ENCODE data around the gene TEX36.
"Not testable (repeated sequence)": the region's sequence is repeated elsewhere in the genome, so short reads cannot be mapped to it uniquely, and the experiment has no call there.

TEX36 gene

DNA sequence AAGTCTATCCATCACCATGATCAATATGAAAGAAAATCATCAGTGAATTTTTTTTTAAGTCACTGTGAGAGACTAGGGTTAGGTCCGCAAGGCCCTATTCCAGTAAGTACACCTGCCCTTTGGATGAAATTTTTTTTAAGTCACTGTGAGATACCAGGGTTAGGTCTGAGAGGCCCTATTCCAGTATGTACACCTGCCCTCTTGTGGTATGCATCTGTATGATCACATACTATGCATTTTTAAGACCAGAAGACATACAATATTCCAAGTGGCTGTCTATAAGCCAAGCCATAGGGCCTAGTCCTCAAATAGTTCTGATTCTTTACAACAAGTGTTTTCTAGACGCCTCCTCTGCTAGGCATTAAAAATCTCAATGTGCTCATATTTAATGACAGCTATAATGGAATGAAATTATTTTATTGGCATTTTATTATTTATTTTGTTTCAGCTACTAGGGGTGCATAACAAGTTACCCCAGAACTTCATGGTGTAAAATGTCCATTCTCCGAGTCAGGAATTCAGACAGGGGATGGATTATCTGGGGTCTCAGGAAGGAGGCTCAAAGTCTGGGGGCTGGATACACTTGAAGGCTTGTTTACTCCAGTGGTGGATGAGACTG lies 53.1 kb downstream of the TEX36 start:
- DNase-seq: peak; percentile 48

DNA sequence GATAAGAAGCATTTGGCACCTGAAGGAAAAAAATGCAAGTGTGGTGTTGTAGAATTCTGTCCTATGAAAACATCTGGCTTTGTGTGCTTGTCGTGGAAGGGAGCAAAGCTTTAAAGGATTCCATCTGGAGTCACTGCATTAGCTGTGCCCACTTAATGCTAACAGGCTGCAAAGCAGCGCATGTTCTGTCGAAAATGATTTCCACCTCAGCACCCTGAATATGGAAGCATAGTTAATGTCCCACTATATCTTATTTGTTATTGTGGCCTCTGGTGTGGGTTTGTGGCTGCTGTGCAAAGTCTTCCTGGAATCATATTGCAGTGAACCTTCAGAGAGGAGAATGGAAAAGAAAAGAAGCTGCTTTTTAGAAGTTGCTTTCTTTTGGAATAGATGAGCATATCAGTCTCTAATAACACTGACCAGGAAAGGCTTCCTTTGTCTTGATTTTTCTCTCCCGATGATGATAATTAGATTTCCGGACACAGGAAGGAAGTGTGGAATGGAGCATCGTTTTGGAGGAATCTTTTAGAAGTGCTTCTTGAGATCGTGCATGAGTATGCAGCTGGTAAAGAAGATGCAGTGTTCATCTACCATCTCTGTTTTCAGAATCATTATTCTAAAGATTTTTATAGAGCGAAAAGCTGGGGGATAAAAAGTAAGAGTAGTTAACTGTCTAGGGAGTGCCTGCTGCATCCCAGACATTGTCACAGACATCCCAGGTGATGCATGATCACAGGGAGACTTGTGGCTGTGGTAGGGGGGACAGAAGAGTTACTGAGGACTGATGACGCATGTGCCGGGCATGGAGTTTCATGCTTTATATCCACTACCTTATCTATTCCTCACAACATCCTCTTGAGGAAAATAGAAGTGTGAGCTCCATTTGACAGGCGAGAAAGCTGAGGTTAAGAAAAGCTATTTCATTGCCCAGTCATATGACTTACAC lies 54.6 kb downstream of the TEX36 start:
- no peak for DNase-seq

GRCh38 chr10:125627646-125628045 lies 55.3 kb downstream of the TEX36 start:
- no peak for DNase-seq

DNA sequence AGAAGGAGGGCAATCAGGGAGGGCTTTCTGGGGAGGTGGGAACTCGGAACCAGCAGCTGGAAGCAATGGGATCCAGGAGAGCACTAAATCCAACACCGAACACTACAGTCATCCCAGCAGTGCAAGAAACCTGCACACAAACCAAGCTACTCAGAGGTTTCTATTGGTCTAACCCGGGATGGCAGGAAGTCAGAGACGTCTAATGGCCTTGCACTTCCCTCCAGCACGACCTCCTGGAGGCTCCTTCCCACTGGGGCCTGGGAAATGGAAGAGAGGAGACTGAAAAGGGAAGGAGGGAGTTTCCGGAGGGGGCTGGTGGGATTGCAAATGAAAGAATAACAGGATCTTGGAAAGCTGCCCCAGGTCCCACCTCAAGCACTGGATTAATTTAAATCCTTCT lies 56.3 kb downstream of the TEX36 start:
- DNase-seq: no peak

- DNase-seq: no peak
Observed at GRCh38 chr10:125625586-125625985, 57.4 kb downstream of the TEX36 start.

- no peak for DNase-seq
Observed at GRCh38 chr10:125624800-125625199, 58.2 kb downstream of the TEX36 start.

- DNase-seq: no peak
Observed at GRCh38 chr10:125621052-125621451, 61.9 kb downstream of the TEX36 start.

DNA sequence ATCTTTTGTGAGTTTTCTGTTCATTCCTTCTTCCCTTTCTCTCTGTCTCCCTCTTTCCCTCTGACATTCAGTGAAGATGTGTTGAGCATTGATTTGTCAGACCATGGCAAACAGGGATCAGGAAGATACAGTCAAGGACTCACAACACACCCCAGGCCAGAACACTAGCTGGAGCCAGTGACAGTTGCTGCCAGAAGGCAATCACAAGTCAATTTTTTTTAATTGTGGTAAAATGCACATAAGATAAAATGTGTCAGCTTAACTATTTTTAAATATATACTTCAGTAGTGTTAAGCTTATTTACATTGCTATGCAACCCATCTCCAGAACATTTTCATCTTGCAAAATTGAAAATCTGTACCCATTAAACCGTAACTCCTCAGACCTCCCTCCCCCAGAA lies 62.6 kb downstream of the TEX36 start:
- DNase-seq: no peak

DNA sequence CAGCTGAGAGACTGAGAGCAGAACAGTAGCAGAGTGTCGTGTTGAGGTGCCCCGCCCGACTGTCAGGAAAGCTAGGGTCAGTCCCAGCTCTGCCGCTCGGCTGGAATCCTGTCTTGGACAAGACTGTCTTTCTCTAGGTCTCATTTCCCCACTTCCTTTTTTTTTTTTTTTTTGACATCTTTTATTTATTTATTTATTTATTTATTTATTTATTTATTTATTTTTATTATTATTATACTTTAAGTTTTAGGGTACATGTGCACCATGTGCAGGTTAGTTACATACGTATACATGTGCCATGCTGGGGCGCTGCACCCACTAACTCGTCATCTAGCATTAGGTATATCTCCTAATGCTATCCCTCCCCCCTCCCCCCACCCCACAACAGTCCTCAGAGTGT lies 69.9 kb downstream of the TEX36 start:
- DNase-seq: not testable (repeated sequence)

- no peak for DNase-seq
Observed at GRCh38 chr10:125611756-125612155, 71.2 kb downstream of the TEX36 start.

- DNase-seq: no peak
Observed at GRCh38 chr10:125611216-125611615, 71.7 kb downstream of the TEX36 start.

- DNase-seq: no peak
Observed at GRCh38 chr10:125609859-125610258, 73.1 kb downstream of the TEX36 start.

- DNase-seq: no peak
Observed at GRCh38 chr10:125608474-125608873, 74.5 kb downstream of the TEX36 start.

GRCh38 chr10:125607689-125608290 lies 75.2 kb downstream of the TEX36 start:
- DNase-seq: no peak

GRCh38 chr10:125606414-125607010 lies 76.5 kb downstream of the TEX36 start:
- no peak for DNase-seq
